Natural killer cell treated with Interleukin-12 subunit alpha and Interleukin-12 subunit beta and Interleukin-15 and Interleukin-18, amount 100 ng/mL, for 72 hours (primary cell): Measurements from ENCODE around the gene PAX8. TPM values are rescaled to one million over a fixed set of nuclear protein-coding genes. Genes with fewer than 3 reads are reported as not detected.

Experiments used
- ATAC-seq, 2 donors: fragments of 150-1000 bp; cut with Tn5 transposase in 1 of 2; sonication (Bioruptor Pico), chemical (Tn5 transposase) in 1 of 2; 2 replicates each; pipeline ENCODE4 v1.10.0; 2021
- DNase-seq: peaks from one replicate; pipeline ENCODE4 v3.0.0; 2022; ENCODE audit warnings: low spot score
- H3K27ac Mint-ChIP-seq, 2 donors: 1 replicate in 1 of 2; 2 replicates in 1 of 2; pipeline ENCODE4 v1.8.0; 2022; ENCODE audit warnings: mixed read lengths in 2 of 2, mild to moderate bottlenecking in 1 of 2, moderate library complexity in 1 of 2
- H3K27me3 Mint-ChIP-seq, 2 donors: 1 replicate in 1 of 2; 2 replicates in 1 of 2; pipeline ENCODE4 v1.8.0; 2022; ENCODE audit warnings: mixed read lengths in 2 of 2
- H3K36me3 Mint-ChIP-seq: one replicate; pipeline ENCODE4 v1.8.0; 2022; ENCODE audit warnings: mixed read lengths
- H3K4me1 Mint-ChIP-seq, 2 donors: 1 replicate in 1 of 2; 2 replicates in 1 of 2; pipeline ENCODE4 v1.8.0; 2022; ENCODE audit warnings: low read depth in 2 of 2, mixed read lengths in 2 of 2, mild to moderate bottlenecking in 1 of 2
- H3K4me3 Mint-ChIP-seq: one replicate; pipeline ENCODE4 v1.8.0; 2022; ENCODE audit warnings: mixed read lengths
- H3K9me3 Mint-ChIP-seq: 2 replicates; pipeline ENCODE4 v1.8.0; 2022; ENCODE audit warnings: mixed read lengths
- total RNA-seq, 2 donors: library from RNA; stranded (reverse); gene quantifications; one replicate each; pipeline ENCODE4 v1.2.3, GENCODE V29; 2022

PAX8 gene
- total RNA-seq, 2 donors from 2014 or later = 0.64 to 1.8 TPM

GRCh38 chr2:113283704-113284284 is 5.1 kb upstream of the PAX8 start:
- Mint-ChIP-seq H3K4me1 (no peaks in the 10 kb centered on the region), H3K27me3 (peaks cover 25 to 27% of the 10 kb centered on the region in 2 donors), H3K4me3 (no peak overlapping the region), H3K27ac (no peak overlapping the region), H3K36me3 (no peaks in the 10 kb centered on the region), H3K9me3 (no peaks in the 10 kb centered on the region)
- ATAC-seq = no peak
- DNase-seq = no peak

- Mint-ChIP-seq H3K4me3 (no peak overlapping the region), H3K27me3 (peaks cover 22 to 25% of the 10 kb centered on the region in 2 donors), H3K9me3 (no peaks in the 10 kb centered on the region), H3K36me3 (no peaks in the 10 kb centered on the region), H3K27ac (no peak overlapping the region), H3K4me1 (no peaks in the 10 kb centered on the region)
- no peak for ATAC-seq
- no peak for DNase-seq
Observed at GRCh38 chr2:113282747-113283533, 4.2 kb upstream of the PAX8 start.

GRCh38 chr2:113281910-113282746 is 3.4 kb upstream of the PAX8 start:
- Mint-ChIP-seq H3K4me1 (no peaks in the 10 kb centered on the region), H3K27me3 (peaks cover 16 to 21% of the 10 kb centered on the region in 2 donors), H3K9me3 (no peaks in the 10 kb centered on the region), H3K27ac (no peak overlapping the region), H3K4me3 (no peak overlapping the region), H3K36me3 (no peaks in the 10 kb centered on the region)
- no peak for DNase-seq
- ATAC-seq = no peak

DNA sequence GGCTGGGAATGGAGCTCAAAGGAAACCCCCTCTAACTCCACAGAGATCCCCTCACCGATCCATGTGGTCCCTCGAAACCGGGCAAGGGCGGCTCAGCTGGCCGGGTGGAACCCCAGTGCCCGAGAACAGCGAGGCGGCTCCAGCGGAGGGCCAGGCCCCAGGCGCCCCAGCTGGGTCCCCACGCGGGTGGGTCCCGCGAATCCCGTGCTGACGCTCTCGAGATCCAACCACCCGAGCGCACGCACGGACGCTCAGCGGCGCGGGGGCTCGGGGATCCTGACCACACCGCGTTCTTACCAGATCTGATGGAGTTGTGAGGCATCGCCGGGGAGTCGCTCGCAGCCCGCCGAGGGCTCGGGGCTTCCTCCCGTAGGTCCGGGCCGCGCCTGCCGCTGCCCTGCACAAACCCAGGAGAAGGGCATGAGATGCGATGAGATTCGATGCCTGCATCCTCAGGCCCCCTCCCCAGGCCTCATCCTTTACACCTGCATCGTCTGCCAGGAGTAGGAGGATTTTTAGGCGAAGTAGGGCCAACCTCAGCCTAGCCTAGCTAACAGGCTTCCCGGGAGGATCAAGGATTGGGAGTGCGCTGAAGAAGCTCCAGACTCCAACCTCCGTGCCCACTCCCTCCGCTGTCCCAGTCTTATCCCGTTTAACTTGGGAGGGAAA is 514 bp downstream of the PAX8 start:
- ATAC-seq (no peak), DNase-seq (no peak)
- Mint-ChIP-seq H3K27me3 (peaks cover 26 to 27% of the 10 kb centered on the region in 2 donors), H3K4me3 (no peak overlapping the region), H3K4me1 (no peaks in the 10 kb centered on the region), H3K27ac (no peak overlapping the region), H3K36me3 (no peaks in the 10 kb centered on the region), H3K9me3 (no peaks in the 10 kb centered on the region)

DNA sequence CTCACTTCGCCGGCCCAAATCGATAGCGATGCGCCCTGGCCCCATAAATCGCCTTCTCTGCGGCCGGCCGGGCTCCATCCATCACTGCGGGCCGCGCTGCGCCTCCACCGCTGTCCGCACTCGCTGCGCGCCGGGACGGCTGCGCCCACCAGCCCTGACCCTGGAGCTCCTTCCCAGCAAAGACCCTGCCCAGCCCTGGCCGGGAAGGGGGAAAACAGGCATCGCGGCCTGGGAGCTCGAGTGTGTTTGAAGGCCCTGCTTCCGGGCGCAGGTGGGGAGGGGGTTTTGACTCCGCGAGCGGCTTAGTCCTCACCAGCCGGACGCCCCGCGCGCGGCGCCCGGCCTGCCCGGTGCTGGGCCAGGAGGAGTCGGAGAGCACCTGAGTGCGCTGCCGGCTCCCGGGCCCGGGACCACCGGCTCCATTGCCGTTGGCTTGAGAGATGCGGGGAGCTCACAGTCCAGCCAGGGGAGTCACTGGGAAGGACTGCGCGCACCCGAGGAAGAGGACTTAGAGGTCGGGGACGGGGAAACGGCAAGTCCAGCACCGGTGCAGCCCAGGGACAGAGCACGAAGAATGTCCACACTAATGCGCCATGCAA is 1.1 kb downstream of the PAX8 start:
- peaks cover 26 to 29% of the 10 kb centered on the region in 2 donors for H3K27me3 Mint-ChIP-seq
- ATAC-seq (no peak), DNase-seq (no peak)
- H3K4me1 Mint-ChIP-seq = no peaks in the 10 kb centered on the region
- no peaks in the 10 kb centered on the region for H3K36me3 Mint-ChIP-seq
- H3K4me3 Mint-ChIP-seq = no peak overlapping the region
- no peaks in the 10 kb centered on the region for H3K9me3 Mint-ChIP-seq
- no peak overlapping the region for H3K27ac Mint-ChIP-seq

GRCh38 chr2:113276761-113277425 is 1.8 kb downstream of the PAX8 start:
- no peaks in the 10 kb centered on the region for H3K36me3 Mint-ChIP-seq
- DNase-seq (no peak), ATAC-seq (no peak)
- no peak overlapping the region for H3K27ac Mint-ChIP-seq
- no peak overlapping the region for H3K4me3 Mint-ChIP-seq
- peaks cover 26 to 27% of the 10 kb centered on the region in 2 donors for H3K27me3 Mint-ChIP-seq
- no peaks in the 10 kb centered on the region for H3K4me1 Mint-ChIP-seq
- H3K9me3 Mint-ChIP-seq = no peaks in the 10 kb centered on the region

GRCh38 chr2:113276216-113276760 is 2.4 kb downstream of the PAX8 start:
- Mint-ChIP-seq H3K36me3 (no peaks in the 10 kb centered on the region), H3K27ac (no peak overlapping the region), H3K27me3 (peaks cover 28 to 32% of the 10 kb centered on the region in 2 donors), H3K4me1 (no peaks in the 10 kb centered on the region), H3K9me3 (no peaks in the 10 kb centered on the region), H3K4me3 (no peak overlapping the region)
- DNase-seq (no peak), ATAC-seq (no peak)

- peaks cover 26 to 32% of the 10 kb centered on the region in 2 donors for H3K27me3 Mint-ChIP-seq
- no peak for ATAC-seq
- no peaks in the 10 kb centered on the region for H3K4me1 Mint-ChIP-seq
- no peaks in the 10 kb centered on the region for H3K9me3 Mint-ChIP-seq
- DNase-seq = no peak
- H3K27ac Mint-ChIP-seq = no peak overlapping the region
- no peaks in the 10 kb centered on the region for H3K36me3 Mint-ChIP-seq
- no peak overlapping the region for H3K4me3 Mint-ChIP-seq
Observed at GRCh38 chr2:113275556-113276215, 3.0 kb downstream of the PAX8 start.

- peaks cover 19 to 32% of the 10 kb centered on the region in 2 donors for H3K27me3 Mint-ChIP-seq
- no peak overlapping the region for H3K27ac Mint-ChIP-seq
- DNase-seq (no peak), ATAC-seq (no peak)
- H3K9me3 Mint-ChIP-seq = no peaks in the 10 kb centered on the region
- no peak overlapping the region for H3K4me3 Mint-ChIP-seq
- H3K4me1 Mint-ChIP-seq = no peaks in the 10 kb centered on the region
- H3K36me3 Mint-ChIP-seq = no peaks in the 10 kb centered on the region
Observed at GRCh38 chr2:113274432-113274831, 4.3 kb downstream of the PAX8 start.

GRCh38 chr2:113273981-113274380 is 4.7 kb downstream of the PAX8 start:
- Mint-ChIP-seq H3K9me3 (no peaks in the 10 kb centered on the region), H3K36me3 (no peaks in the 10 kb centered on the region), H3K4me3 (no peak overlapping the region), H3K27me3 (peaks cover 16 to 32% of the 10 kb centered on the region in 2 donors), H3K27ac (no peak overlapping the region), H3K4me1 (no peaks in the 10 kb centered on the region)
- ATAC-seq (no peak), DNase-seq (no peak)

DNA sequence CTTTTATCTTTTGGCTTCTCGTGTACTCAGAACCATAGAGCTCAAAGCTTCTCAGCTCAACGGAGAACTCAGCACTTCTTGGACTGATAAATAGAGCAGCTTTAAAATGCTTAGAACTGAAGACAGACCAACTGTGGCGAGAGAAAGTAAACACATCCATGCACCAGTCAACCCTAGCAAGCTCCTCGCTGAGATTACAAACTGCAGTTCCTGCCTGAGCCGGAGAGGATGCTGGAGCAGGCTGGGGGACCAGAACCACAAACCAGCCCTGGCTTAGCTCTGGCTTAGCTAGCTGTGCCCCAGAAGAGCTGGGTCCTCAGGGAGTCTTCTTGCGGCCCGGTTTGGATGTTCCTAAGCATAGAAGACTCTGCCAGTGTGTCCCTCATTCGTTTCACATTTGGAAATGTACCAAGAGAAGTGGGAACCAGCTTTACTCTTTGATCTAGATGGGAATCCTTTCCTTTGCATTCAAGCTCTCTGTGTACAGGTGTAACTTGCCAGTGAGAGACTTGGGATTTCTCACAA is 5.6 kb downstream of the PAX8 start:
- DNase-seq (no peak), ATAC-seq (peak; percentile 64 to 66)
- H3K4me1 Mint-ChIP-seq = no peaks in the 10 kb centered on the region
- no peak overlapping the region for H3K4me3 Mint-ChIP-seq
- no peaks in the 10 kb centered on the region for H3K9me3 Mint-ChIP-seq
- H3K27ac Mint-ChIP-seq = no peak overlapping the region
- peaks cover 16 to 32% of the 10 kb centered on the region in 2 donors for H3K27me3 Mint-ChIP-seq
- H3K36me3 Mint-ChIP-seq = no peaks in the 10 kb centered on the region

GRCh38 chr2:113272477-113272876 is 6.2 kb downstream of the PAX8 start:
- DNase-seq = no peak
- no peaks in the 10 kb centered on the region for H3K36me3 Mint-ChIP-seq
- H3K27ac Mint-ChIP-seq = no peak overlapping the region
- H3K9me3 Mint-ChIP-seq = no peaks in the 10 kb centered on the region
- ATAC-seq = no peak
- H3K4me3 Mint-ChIP-seq = no peak overlapping the region
- peaks cover 16 to 32% of the 10 kb centered on the region in 2 donors for H3K27me3 Mint-ChIP-seq
- no peaks in the 10 kb centered on the region for H3K4me1 Mint-ChIP-seq
